Muscle layer of colon (tissue), 2 donors: ENCODE data around the gene FOXD4.
"Not testable (repeated sequence)": the region's sequence is repeated elsewhere in the genome, so short reads cannot be mapped to it uniquely, and the experiment has no call there.

Experiments
- H3K27ac ChIP-seq: one replicate; pipeline ENCODE4 v1.7.0; 2013; ENCODE audit warnings: low read depth, mild to moderate bottlenecking, low read length, moderate library complexity
- H3K27me3 ChIP-seq, 2 donors: one replicate each; pipeline ENCODE4 v1.7.0; 2013; ENCODE audit warnings: low read length in 2 of 2, mild to moderate bottlenecking in 2 of 2; ENCODE audit not compliant: insufficient read depth in 2 of 2, control insufficient read depth in 1 of 2
- H3K36me3 ChIP-seq: one replicate; pipeline ENCODE4 v1.7.0; 2013; ENCODE audit warnings: mild to moderate bottlenecking, low read length; ENCODE audit not compliant: insufficient read depth
- H3K4me1 ChIP-seq: one replicate; pipeline ENCODE4 v1.7.0; 2013; ENCODE audit warnings: mild to moderate bottlenecking, low read length; ENCODE audit not compliant: insufficient read depth
- H3K4me3 ChIP-seq, 2 donors: one replicate each; pipeline ENCODE4 v1.7.0; 2013; ENCODE audit warnings: low read length in 2 of 2, low read depth in 1 of 2, mild to moderate bottlenecking in 1 of 2, moderate library complexity in 1 of 2
- H3K9ac ChIP-seq: one replicate; pipeline ENCODE4 v1.7.0; 2013; ENCODE audit warnings: low read length
- H3K9me3 ChIP-seq: one replicate; pipeline ENCODE4 v1.7.0; 2013; ENCODE audit warnings: mild to moderate bottlenecking, low read length
- donor health status: abdominal sarcoma.
- donor health status: Adenocarcinoma of cecum.

FOXD4 gene

GRCh38 chr9:110672-111071, 7.5 kb downstream of the FOXD4 start:
- H3K27me3 ChIP-seq, result peaks cover 16 to 31% of the 10 kb centered on the region in 2 donors
- not testable (repeated sequence) for H3K27ac ChIP-seq

GRCh38 chr9:109540-109939, 8.7 kb downstream of the FOXD4 start:
- H3K4me3 ChIP-seq, H3K27ac ChIP-seq, H3K9ac ChIP-seq, H3K9me3 ChIP-seq, H3K36me3 ChIP-seq, H3K4me1 ChIP-seq: not testable (repeated sequence)
- H3K27me3 ChIP-seq, result peaks cover 8 to 22% of the 10 kb centered on the region in 2 donors

More at GRCh38 chr9:110672-111071, 7.5 kb downstream of the FOXD4 start:
- not testable (repeated sequence) for H3K4me1 ChIP-seq, H3K4me3 ChIP-seq, H3K9me3 ChIP-seq, H3K36me3 ChIP-seq, H3K9ac ChIP-seq

- H3K27ac ChIP-seq, H3K4me3 ChIP-seq, H3K9ac ChIP-seq, H3K36me3 ChIP-seq, H3K4me1 ChIP-seq, H3K9me3 ChIP-seq: not testable (repeated sequence)
- H3K27me3 ChIP-seq, result peaks cover 7 to 16% of the 10 kb centered on the region in 2 donors
These were observed 9.3 kb downstream of the FOXD4 start for GRCh38 chr9:108742-109495.

- H3K9me3 ChIP-seq, H3K27me3 ChIP-seq: not testable (repeated sequence)
These were observed 12.2 kb downstream of the FOXD4 start for GRCh38 chr9:105991-106390.

GRCh38 chr9:100430-100829, 17.8 kb downstream of the FOXD4 start:
- H3K4me3 ChIP-seq, H3K4me1 ChIP-seq, H3K27ac ChIP-seq, H3K9me3 ChIP-seq, H3K36me3 ChIP-seq, H3K9ac ChIP-seq, H3K27me3 ChIP-seq: not testable (repeated sequence)

More at GRCh38 chr9:105991-106390, 12.2 kb downstream of the FOXD4 start:
- not testable (repeated sequence) for H3K36me3 ChIP-seq, H3K4me3 ChIP-seq, H3K9ac ChIP-seq, H3K27ac ChIP-seq, H3K4me1 ChIP-seq

GRCh38 chr9:99867-100266, 18.4 kb downstream of the FOXD4 start:
- H3K36me3 ChIP-seq, H3K9ac ChIP-seq, H3K27me3 ChIP-seq, H3K9me3 ChIP-seq, H3K4me1 ChIP-seq, H3K27ac ChIP-seq, H3K4me3 ChIP-seq: not testable (repeated sequence)

- H3K27ac ChIP-seq, H3K9ac ChIP-seq, H3K4me3 ChIP-seq, H3K4me1 ChIP-seq, H3K36me3 ChIP-seq, H3K9me3 ChIP-seq, H3K27me3 ChIP-seq: not testable (repeated sequence)
These were observed 19.4 kb downstream of the FOXD4 start for GRCh38 chr9:98775-99174.

- not testable (repeated sequence) for H3K27me3 ChIP-seq, H3K9ac ChIP-seq, H3K4me3 ChIP-seq, H3K9me3 ChIP-seq, H3K27ac ChIP-seq, H3K36me3 ChIP-seq, H3K4me1 ChIP-seq
These were observed 23.2 kb downstream of the FOXD4 start for GRCh38 chr9:94992-95391.

GRCh38 chr9:94323-94722, 23.9 kb downstream of the FOXD4 start:
- H3K4me3 ChIP-seq, H3K36me3 ChIP-seq, H3K9me3 ChIP-seq, H3K27ac ChIP-seq, H3K27me3 ChIP-seq, H3K9ac ChIP-seq, H3K4me1 ChIP-seq: not testable (repeated sequence)

GRCh38 chr9:93909-94308, 24.3 kb downstream of the FOXD4 start:
- not testable (repeated sequence) for H3K4me1 ChIP-seq, H3K4me3 ChIP-seq, H3K27me3 ChIP-seq, H3K9me3 ChIP-seq, H3K9ac ChIP-seq, H3K27ac ChIP-seq, H3K36me3 ChIP-seq

GRCh38 chr9:90851-91250, 27.4 kb downstream of the FOXD4 start:
- not testable (repeated sequence) for H3K4me1 ChIP-seq, H3K9me3 ChIP-seq, H3K27me3 ChIP-seq, H3K27ac ChIP-seq, H3K9ac ChIP-seq, H3K36me3 ChIP-seq, H3K4me3 ChIP-seq

GRCh38 chr9:88396-89037, 29.7 kb downstream of the FOXD4 start:
- not testable (repeated sequence) for H3K4me1 ChIP-seq, H3K9ac ChIP-seq, H3K4me3 ChIP-seq, H3K27me3 ChIP-seq, H3K36me3 ChIP-seq, H3K9me3 ChIP-seq, H3K27ac ChIP-seq
